Measurements from ENCODE around the gene IL6R.

DNA sequence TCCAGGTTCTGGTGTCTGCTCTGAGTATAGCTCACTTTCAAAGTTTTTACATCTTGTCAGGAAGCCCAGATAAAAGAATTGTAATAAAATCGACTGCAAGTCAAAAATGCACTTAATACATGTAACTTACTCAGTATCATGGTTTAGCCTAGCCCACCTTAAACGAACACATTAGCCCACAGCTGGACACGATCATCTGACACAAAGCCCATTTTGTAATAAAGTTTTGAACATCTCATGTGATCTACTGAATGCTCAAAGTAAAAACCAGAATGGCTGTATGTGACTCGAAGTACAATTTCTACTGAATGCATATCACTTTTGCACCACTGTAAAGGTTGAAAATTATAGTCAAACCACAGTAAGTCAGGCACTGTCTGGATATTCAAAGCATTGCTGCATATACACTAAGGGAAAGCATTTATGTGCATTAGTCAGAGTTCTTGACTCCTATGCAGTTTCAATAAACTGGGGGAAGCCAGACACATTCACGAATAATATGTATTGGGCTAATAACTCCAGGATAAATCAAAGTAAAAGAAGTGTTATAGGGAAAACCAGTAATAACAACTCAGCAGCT, 84.6 kb downstream of the IL6R start:
- TF ChIP-seq CTCF (conservative IDR thresholded peaks at IDR 0.05) (no peak), ZFX (IDR thresholded peaks at IDR 0.05) (no peak)
